Mesendoderm (in vitro differentiated cells): Measurements from ENCODE around the gene FTCDNL1.

Experiments
- DNase-seq: peaks from one replicate; pipeline ENCODE4 v3.0.0; 2013
- H2AK5ac ChIP-seq: 2 replicates; pipeline ENCODE4 v1.6.1; 2013; ENCODE audit warnings: low read length, inconsistent platforms
- H2BK120ac ChIP-seq: 2 replicates; pipeline ENCODE4 v1.6.1; 2013; ENCODE audit warnings: low read depth, mild to moderate bottlenecking, low read length, moderate library complexity, mixed read lengths
- H2BK15ac ChIP-seq: replicated peaks from 2 replicates; pipeline ENCODE4 v1.6.1; 2013; ENCODE audit warnings: low read depth, mild to moderate bottlenecking, moderate library complexity
- H2BK5ac ChIP-seq: 2 replicates; pipeline ENCODE4 v1.6.1; 2013; ENCODE audit warnings: low read length, inconsistent platforms
- H3K18ac ChIP-seq: 2 replicates; pipeline ENCODE4 v1.6.1; 2013; ENCODE audit warnings: mild to moderate bottlenecking, low read length, mixed read lengths
- H3K23ac ChIP-seq: one replicate; pipeline ENCODE4 v1.6.1; 2013; ENCODE audit warnings: low read length
- H3K27ac ChIP-seq: 2 replicates; pipeline ENCODE4 v1.5.1; 2013; ENCODE audit warnings: low read depth, mild to moderate bottlenecking, inconsistent platforms, low read length, moderate library complexity
- H3K27me3 ChIP-seq: 2 replicates; pipeline ENCODE4 v1.6.1; 2013; ENCODE audit warnings: low read length, control low read depth, mild to moderate bottlenecking, inconsistent platforms; ENCODE audit not compliant: insufficient read depth, poor library complexity
- H3K36me3 ChIP-seq: 2 replicates; pipeline ENCODE4 v1.6.1; 2013; ENCODE audit warnings: low read length, inconsistent platforms; ENCODE audit not compliant: control insufficient read depth, insufficient read depth
- H3K4ac ChIP-seq: one replicate; pipeline ENCODE4 v1.6.1; 2013; ENCODE audit warnings: low read depth, mild to moderate bottlenecking, low read length, moderate library complexity
- H3K4me1 ChIP-seq: 2 replicates; pipeline ENCODE4 v1.6.1; 2013; ENCODE audit warnings: low read depth, low read length, inconsistent platforms; ENCODE audit not compliant: control insufficient read depth
- H3K4me2 ChIP-seq: 2 replicates; pipeline ENCODE4 v1.6.1; 2013; ENCODE audit warnings: low read length
- H3K4me3 ChIP-seq: 2 replicates; pipeline ENCODE4 v1.5.1; 2013; ENCODE audit warnings: mild to moderate bottlenecking, low read length
- H3K56ac ChIP-seq: one replicate; pipeline ENCODE4 v1.6.1; 2013; ENCODE audit warnings: low read length
- H3K79me1 ChIP-seq: 2 replicates; pipeline ENCODE4 v1.6.1; 2013; ENCODE audit warnings: low read length, inconsistent platforms
- H3K79me2 ChIP-seq: 2 replicates; pipeline ENCODE4 v1.6.1; 2013; ENCODE audit warnings: mild to moderate bottlenecking, low read length; ENCODE audit not compliant: control insufficient read depth, insufficient read depth
- H3K9ac ChIP-seq: 2 replicates; pipeline ENCODE4 v1.6.1; 2013; ENCODE audit warnings: low read length, inconsistent platforms
- H4K5ac ChIP-seq: one replicate; pipeline ENCODE4 v1.6.1; 2013; ENCODE audit warnings: low read length
- H4K8ac ChIP-seq: one replicate; pipeline ENCODE4 v1.6.1; 2013; ENCODE audit warnings: low read depth, mild to moderate bottlenecking, control low read depth, low read length, moderate library complexity
- WGBS: extraction: QIAGEN DNeasy Blood & Tissue Kit; methylation state at CpG from one replicate; pipeline ENCODE4 v1.1.7; 2013; ENCODE audit warnings: low lambda C conversion rate, missing lambda C conversion rate; ENCODE audit not compliant: insufficient coverage; ENCODE audit errors: extremely low coverage; 5-methylcytosine and 5-hydroxymethylcytosine counted together

The FTCDNL1 gene

GRCh38 chr2:199743415-199744120 lies 107.4 kb downstream of the FTCDNL1 start:
- no peak for DNase-seq
- Histone ChIP-seq H3K18ac (no peak overlapping the region), H2BK15ac (no peak overlapping the region), H2BK120ac (no peak overlapping the region), H3K4me2 (no peak overlapping the region), H3K79me1 (no peaks in the 10 kb centered on the region), H4K8ac (no peak overlapping the region), H3K27me3 (no peaks in the 10 kb centered on the region), H3K9ac (no peak overlapping the region), H4K5ac (no peak overlapping the region), H3K4me3 (no peak overlapping the region), H2AK5ac (no peak overlapping the region), H3K23ac (no peak overlapping the region), H2BK5ac (no peak overlapping the region), H3K4ac (no peak overlapping the region), H3K27ac (no peak overlapping the region), H3K4me1 (no peaks in the 10 kb centered on the region), H3K56ac (no peak overlapping the region), H3K79me2 (no peaks in the 10 kb centered on the region), H3K36me3 (no peaks in the 10 kb centered on the region)
- WGBS, result no CpG with 5 or more reads among the region's 5 CpGs

GRCh38 chr2:199742884-199743283 lies 108.1 kb downstream of the FTCDNL1 start:
- no CpG with 5 or more reads among the region's 2 CpGs for WGBS

GRCh38 chr2:199740111-199740428 lies 110.9 kb downstream of the FTCDNL1 start:
- no peak overlapping the region for H2BK5ac ChIP-seq
- H3K18ac ChIP-seq, result no peak overlapping the region
- H3K79me2 ChIP-seq, result no peaks in the 10 kb centered on the region
- H3K23ac ChIP-seq, result no peak overlapping the region
- H2BK120ac ChIP-seq, result no peak overlapping the region
- no peaks in the 10 kb centered on the region for H3K27me3 ChIP-seq
- DNase-seq, result no peak
- no peak overlapping the region for H3K56ac ChIP-seq
- H3K4ac ChIP-seq, result no peak overlapping the region
- H2AK5ac ChIP-seq, result no peak overlapping the region
- H3K27ac ChIP-seq, result no peak overlapping the region
- H3K79me1 ChIP-seq, result no peaks in the 10 kb centered on the region
- no peak overlapping the region for H4K8ac ChIP-seq
- H3K4me1 ChIP-seq, result no peaks in the 10 kb centered on the region
- no peak overlapping the region for H3K9ac ChIP-seq
- H3K4me2 ChIP-seq, result no peak overlapping the region
- no peak overlapping the region for H3K4me3 ChIP-seq
- H3K36me3 ChIP-seq, result no peaks in the 10 kb centered on the region
- no peak overlapping the region for H4K5ac ChIP-seq
- no peak overlapping the region for H2BK15ac ChIP-seq
- WGBS, result no CpG with 5 or more reads among the region's 5 CpGs

More at GRCh38 chr2:199742884-199743283, 108.1 kb downstream of the FTCDNL1 start:
- H3K4me1 ChIP-seq, result no peaks in the 10 kb centered on the region
- no peak overlapping the region for H2BK5ac ChIP-seq
- no peak overlapping the region for H4K5ac ChIP-seq
- H2BK120ac ChIP-seq, result no peak overlapping the region
- no peak overlapping the region for H3K27ac ChIP-seq
- no peak overlapping the region for H3K23ac ChIP-seq
- no peak overlapping the region for H3K18ac ChIP-seq
- H3K9ac ChIP-seq, result no peak overlapping the region
- H3K4ac ChIP-seq, result no peak overlapping the region
- H3K4me2 ChIP-seq, result no peak overlapping the region
- H2BK15ac ChIP-seq, result no peak overlapping the region
- no peaks in the 10 kb centered on the region for H3K27me3 ChIP-seq
- H3K4me3 ChIP-seq, result no peak overlapping the region
- H4K8ac ChIP-seq, result no peak overlapping the region
- no peak overlapping the region for H2AK5ac ChIP-seq
- no peaks in the 10 kb centered on the region for H3K79me1 ChIP-seq
- no peak overlapping the region for H3K56ac ChIP-seq
- no peaks in the 10 kb centered on the region for H3K79me2 ChIP-seq
- DNase-seq, result peak; percentile 28
- H3K36me3 ChIP-seq, result no peaks in the 10 kb centered on the region

GRCh38 chr2:199739413-199740110 lies 111.4 kb downstream of the FTCDNL1 start:
- H3K9ac ChIP-seq, result no peak overlapping the region
- H2BK15ac ChIP-seq, result no peak overlapping the region
- no peak overlapping the region for H2AK5ac ChIP-seq
- no peak overlapping the region for H3K4ac ChIP-seq
- WGBS, result no CpG with 5 or more reads among the region's 15 CpGs
- no peak overlapping the region for H3K4me2 ChIP-seq
- no peaks in the 10 kb centered on the region for H3K27me3 ChIP-seq
- H3K79me2 ChIP-seq, result no peaks in the 10 kb centered on the region
- no peaks in the 10 kb centered on the region for H3K36me3 ChIP-seq
- no peak overlapping the region for H3K56ac ChIP-seq
- H3K4me1 ChIP-seq, result no peaks in the 10 kb centered on the region
- no peak overlapping the region for H3K23ac ChIP-seq
- no peak overlapping the region for H3K27ac ChIP-seq
- no peaks in the 10 kb centered on the region for H3K79me1 ChIP-seq
- no peak overlapping the region for H2BK5ac ChIP-seq
- H2BK120ac ChIP-seq, result no peak overlapping the region
- H4K8ac ChIP-seq, result no peak overlapping the region
- H3K18ac ChIP-seq, result no peak overlapping the region
- no peak overlapping the region for H3K4me3 ChIP-seq
- DNase-seq, result peak; percentile 72
- H4K5ac ChIP-seq, result no peak overlapping the region

GRCh38 chr2:199738727-199739412 lies 112.1 kb downstream of the FTCDNL1 start:
- Histone ChIP-seq H3K27ac (no peak overlapping the region), H3K23ac (no peak overlapping the region), H4K8ac (no peak overlapping the region), H2AK5ac (no peak overlapping the region), H3K79me2 (no peaks in the 10 kb centered on the region), H3K27me3 (no peaks in the 10 kb centered on the region), H3K9ac (no peak overlapping the region), H3K4ac (no peak overlapping the region), H3K4me3 (no peak overlapping the region), H3K4me1 (no peaks in the 10 kb centered on the region), H3K18ac (no peak overlapping the region), H3K79me1 (no peaks in the 10 kb centered on the region), H2BK120ac (no peak overlapping the region), H2BK5ac (no peak overlapping the region), H2BK15ac (no peak overlapping the region), H3K56ac (no peak overlapping the region), H4K5ac (no peak overlapping the region), H3K36me3 (no peaks in the 10 kb centered on the region), H3K4me2 (no peak overlapping the region)
- WGBS, result no CpG with 5 or more reads among the region's 7 CpGs
- no peak for DNase-seq
